CD4-positive, alpha-beta memory T cell (primary cell): Measurements from ENCODE around the gene STXBP4. TPM values are rescaled to one million over a fixed set of nuclear protein-coding genes. Genes with fewer than 3 reads are reported as not detected.

Source experiments
- CTCF ChIA-PET: fragments of 350-600 bp; sonication (Branson Sonifier 250); formaldehyde crosslinking; loops from one replicate; lab custom pipeline; 2021; ENCODE audit warnings: inconsistent platforms; ENCODE audit not compliant: partially characterized antibody; lab: Charles Lee
- POLR2A ChIA-PET: fragments of 350-600 bp; sonication (Branson Sonifier 250); formaldehyde crosslinking; loops from one replicate; lab custom pipeline; 2021; ENCODE audit not compliant: partially characterized antibody; lab: Charles Lee
- DNase-seq, 5 donors: peaks; one replicate each; pipeline versions ENCODE4 v3.0.0 to v3.0.0-alpha.2; 2020 to 2022; ENCODE audit warnings: mixed read lengths in 1 of 5
- H3K27ac ChIP-seq: one replicate; pipeline ENCODE4 v1.7.0; 2013; ENCODE audit warnings: low read depth, low read length
- H3K27me3 ChIP-seq: 2 replicates; pipeline ENCODE4 v1.7.0; 2013; ENCODE audit warnings: mild to moderate bottlenecking, low read length, moderate library complexity; ENCODE audit not compliant: insufficient read depth
- H3K36me3 ChIP-seq: 2 replicates; pipeline ENCODE4 v1.7.0; 2013; ENCODE audit warnings: mild to moderate bottlenecking, low read length, moderate library complexity; ENCODE audit not compliant: insufficient read depth
- H3K4me1 ChIP-seq: 2 replicates; pipeline ENCODE4 v1.7.0; 2013; ENCODE audit warnings: mild to moderate bottlenecking, low read length, moderate library complexity; ENCODE audit not compliant: insufficient read depth
- H3K4me3 ChIP-seq, 2 donors: one replicate each; pipeline ENCODE4 v1.7.0; 2013; ENCODE audit warnings: low read length in 2 of 2, mild to moderate bottlenecking in 1 of 2
- H3K9me3 ChIP-seq, 2 donors: one replicate each; pipeline ENCODE4 v1.7.0; 2013; ENCODE audit warnings: low read length in 2 of 2, control low read depth in 1 of 2; ENCODE audit not compliant: control insufficient read depth in 1 of 2
- H3K27ac Mint-ChIP-seq, 7 donors: one replicate each; pipeline ENCODE4 v1.8.0; 2020 to 2021; ENCODE audit warnings: mixed read lengths in 7 of 7, mild to moderate bottlenecking in 6 of 7, inconsistent platforms in 3 of 7, moderate library complexity in 3 of 7
- H3K27me3 Mint-ChIP-seq, 2 donors: one replicate each; pipeline ENCODE4 v1.8.0; 2020 to 2021; ENCODE audit warnings: mixed read lengths in 2 of 2
- H3K36me3 Mint-ChIP-seq, 2 donors: one replicate each; pipeline ENCODE4 v1.8.0; 2020 to 2021; ENCODE audit warnings: mixed read lengths in 2 of 2, inconsistent platforms in 1 of 2, mild to moderate bottlenecking in 1 of 2
- H3K4me1 Mint-ChIP-seq, 4 donors: one replicate each; pipeline ENCODE4 v1.8.0; 2020 to 2021; ENCODE audit warnings: mixed read lengths in 4 of 4, mild to moderate bottlenecking in 1 of 4
- H3K4me3 Mint-ChIP-seq, 8 donors: one replicate each; pipeline ENCODE4 v1.8.0; 2020 to 2021; ENCODE audit warnings: mixed read lengths in 8 of 8, mild to moderate bottlenecking in 7 of 8, moderate library complexity in 6 of 8, inconsistent platforms in 3 of 8
- H3K9me3 Mint-ChIP-seq, 8 donors: one replicate each; pipeline ENCODE4 v1.8.0; 2020 to 2021; ENCODE audit warnings: mixed read lengths in 8 of 8, mild to moderate bottlenecking in 5 of 8, inconsistent platforms in 3 of 8, moderate library complexity in 1 of 8
- intact Hi-C: fragments of 100-400 bp; cut with micrococcal nuclease; formaldehyde crosslinking; loops from one replicate; pipeline ENCODE4 v1.15.1; 2023
- polyA plus RNA-seq, 2 donors: library from polyadenylated mRNA; unstranded; fragments of 300-500 nt; fragmentation: Illumina TruSeq; gene quantifications; one replicate each; pipeline ENCODE4 v1.2.3, GENCODE V29; 2021
- total RNA-seq, 2 experiments: library from RNA; stranded (reverse); gene quantifications; one replicate each; pipeline ENCODE4 v1.2.3, GENCODE V29; 2021

The STXBP4 gene
- total and polyA plus RNA-seq, 4 experiments from 2014 or later: 1.5 to 12.8 (median 7.3) TPM

- DNase-seq: no peak
- Histone ChIP-seq H3K27ac (no peak overlapping the region), H3K27me3 (no peaks in the 10 kb centered on the region), H3K9me3 (no peaks in the 10 kb centered on the region), H3K4me3 (no peak overlapping the region), H3K4me1 (no peaks in the 10 kb centered on the region), H3K36me3 (no peaks in the 10 kb centered on the region)
- Mint-ChIP-seq H3K36me3 (peaks cover 18 to 28% of the 10 kb centered on the region in 2 donors), H3K4me3 (no peak overlapping the region), H3K27me3 (no peaks in the 10 kb centered on the region), H3K27ac (no peak overlapping the region), H3K4me1 (peaks cover 0 to 2% (median under 1%) of the 10 kb centered on the region in 4 donors), H3K9me3 (no peaks in the 10 kb centered on the region)
- intact Hi-C loops: no loop called here
- ChIA-PET CTCF (no interaction called here), POLR2A (no interaction called here)
These were observed 193.5 kb downstream of the STXBP4 start for GRCh38 chr17:55161935-55162555.

DNA sequence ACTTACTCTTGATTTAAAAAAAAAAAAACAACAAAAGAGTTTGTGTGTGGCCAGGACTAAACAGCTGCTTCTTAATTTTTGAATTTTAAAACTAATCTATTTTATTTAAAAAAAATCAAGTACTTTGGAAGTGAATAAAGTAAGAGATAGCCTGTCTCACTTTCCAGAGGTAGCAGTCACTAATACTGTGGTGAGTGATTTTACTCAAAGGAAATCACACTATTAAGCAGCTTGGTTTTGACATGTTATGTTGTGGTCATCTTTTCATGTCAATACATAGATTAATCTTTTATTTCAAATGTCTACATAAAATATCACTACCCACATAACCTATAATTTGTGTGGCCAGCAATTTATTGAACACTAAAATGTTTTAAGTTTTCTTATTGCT is 194.0 kb downstream of the STXBP4 start:
- no peak overlapping the region for H3K4me3 Mint-ChIP-seq
- CTCF ChIA-PET: no interaction called here
- no peak overlapping the region for H3K27ac Mint-ChIP-seq

DNA sequence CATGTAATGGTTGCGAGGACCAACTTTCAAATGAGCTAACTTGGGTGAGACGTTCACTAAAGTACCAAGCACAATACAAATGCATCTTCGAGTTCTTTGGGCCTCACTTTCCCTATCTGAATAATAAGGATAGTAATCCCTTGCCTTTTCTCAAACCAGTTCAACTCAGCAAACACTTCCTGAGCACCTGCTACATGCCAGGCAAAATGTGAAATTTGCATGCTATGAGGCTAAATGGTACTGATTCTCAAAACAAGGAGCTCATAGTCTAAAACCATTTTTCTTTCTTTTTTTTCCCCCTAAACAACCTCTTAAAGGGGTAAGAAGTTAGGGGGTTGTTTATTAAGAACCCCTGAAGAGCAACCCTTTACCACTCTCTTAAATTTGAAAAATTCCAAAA is 194.8 kb downstream of the STXBP4 start:
- Histone ChIP-seq H3K36me3 (no peaks in the 10 kb centered on the region), H3K4me1 (no peaks in the 10 kb centered on the region), H3K27me3 (no peaks in the 10 kb centered on the region), H3K27ac (no peak overlapping the region), H3K9me3 (no peaks in the 10 kb centered on the region), H3K4me3 (no peak overlapping the region)
- ChIA-PET POLR2A (no interaction called here), CTCF (interaction anchor here (0.8 kb wide), 1 partner anchor 29 kb away, joined by 3 read pairs; no protein-coding TSS in a partner anchor)
- Mint-ChIP-seq H3K4me1 (peaks cover 0 to 2% (median under 1%) of the 10 kb centered on the region in 4 donors), H3K36me3 (peaks cover 16 to 23% of the 10 kb centered on the region in 2 donors), H3K27me3 (no peaks in the 10 kb centered on the region), H3K27ac (no peak overlapping the region), H3K4me3 (no peak overlapping the region), H3K9me3 (no peaks in the 10 kb centered on the region)
- no peak for DNase-seq
- intact Hi-C loops: no loop called here

More for the DNA sequence above, 194.0 kb downstream of the STXBP4 start:
- H3K36me3 ChIP-seq: no peaks in the 10 kb centered on the region
- H3K27me3 ChIP-seq: no peaks in the 10 kb centered on the region
- H3K9me3 ChIP-seq: no peaks in the 10 kb centered on the region
- H3K4me3 ChIP-seq: no peak overlapping the region
- Mint-ChIP-seq H3K4me1 (peaks cover 0 to 2% (median under 1%) of the 10 kb centered on the region in 4 donors), H3K36me3 (peaks cover 18 to 28% of the 10 kb centered on the region in 2 donors), H3K27me3 (no peaks in the 10 kb centered on the region), H3K9me3 (no peaks in the 10 kb centered on the region)
- DNase-seq: no peak
- H3K4me1 ChIP-seq: no peaks in the 10 kb centered on the region
- no peak overlapping the region for H3K27ac ChIP-seq
- POLR2A ChIA-PET: no interaction called here
- intact Hi-C loops: no loop called here

GRCh38 chr17:55166506-55166905 is 197.9 kb downstream of the STXBP4 start:
- POLR2A ChIA-PET: interaction anchor here (1.2 kb wide), 1 partner anchor 71 kb away, joined by 3 read pairs; no protein-coding TSS in a partner anchor
- Mint-ChIP-seq H3K9me3 (no peaks in the 10 kb centered on the region), H3K4me1 (peaks cover 0 to 2% (median under 1%) of the 10 kb centered on the region in 4 donors), H3K4me3 (no peak overlapping the region), H3K36me3 (peaks cover 4 to 11% of the 10 kb centered on the region in 2 donors), H3K27ac (peak overlapping the region in 1 of 7 donors; percentile 53), H3K27me3 (no peaks in the 10 kb centered on the region)
- H3K9me3 ChIP-seq: no peaks in the 10 kb centered on the region
- no peak for DNase-seq
- intact Hi-C loops: no loop called here
- H3K27ac ChIP-seq: no peak overlapping the region
- H3K4me3 ChIP-seq: no peak overlapping the region
- CTCF ChIA-PET: no interaction called here
- H3K36me3 ChIP-seq: no peaks in the 10 kb centered on the region
- no peaks in the 10 kb centered on the region for H3K27me3 ChIP-seq
- H3K4me1 ChIP-seq: no peaks in the 10 kb centered on the region

GRCh38 chr17:55167024-55167725 is 198.6 kb downstream of the STXBP4 start:
- Mint-ChIP-seq H3K36me3 (peaks cover 4 to 8% of the 10 kb centered on the region in 2 donors), H3K4me3 (no peak overlapping the region), H3K9me3 (no peaks in the 10 kb centered on the region), H3K27ac (no peak overlapping the region), H3K27me3 (no peaks in the 10 kb centered on the region), H3K4me1 (peaks cover 0 to 2% (median under 1%) of the 10 kb centered on the region in 4 donors)
- no peak for DNase-seq
- Histone ChIP-seq H3K36me3 (no peaks in the 10 kb centered on the region), H3K27ac (no peak overlapping the region), H3K4me1 (no peaks in the 10 kb centered on the region), H3K4me3 (no peak overlapping the region), H3K27me3 (no peaks in the 10 kb centered on the region), H3K9me3 (no peaks in the 10 kb centered on the region)
- intact Hi-C loops: no loop called here
- ChIA-PET POLR2A (no interaction called here), CTCF (no interaction called here)

GRCh38 chr17:55168958-55169687 is 200.6 kb downstream of the STXBP4 start:
- intact Hi-C loops: no loop called here

More at GRCh38 chr17:55168958-55169687, 200.6 kb downstream of the STXBP4 start:
- H3K27ac Mint-ChIP-seq: no peak overlapping the region
- CTCF ChIA-PET: no interaction called here
- H3K27me3 Mint-ChIP-seq: no peaks in the 10 kb centered on the region
- no peak for DNase-seq
- H3K36me3 Mint-ChIP-seq: peaks cover 5 to 17% of the 10 kb centered on the region in 2 donors
- Histone ChIP-seq H3K9me3 (no peaks in the 10 kb centered on the region), H3K4me3 (no peak overlapping the region), H3K27ac (no peak overlapping the region), H3K27me3 (no peaks in the 10 kb centered on the region), H3K36me3 (no peaks in the 10 kb centered on the region), H3K4me1 (no peaks in the 10 kb centered on the region)
- POLR2A ChIA-PET: no interaction called here
- H3K9me3 Mint-ChIP-seq: peaks cover 4 to 9% (median 5%) of the 10 kb centered on the region in 8 donors
- no peak overlapping the region for H3K4me3 Mint-ChIP-seq
- no peaks in the 10 kb centered on the region for H3K4me1 Mint-ChIP-seq
